ENCODE data around the gene COL15A1.

- TF ChIP-seq, protein P1, sequence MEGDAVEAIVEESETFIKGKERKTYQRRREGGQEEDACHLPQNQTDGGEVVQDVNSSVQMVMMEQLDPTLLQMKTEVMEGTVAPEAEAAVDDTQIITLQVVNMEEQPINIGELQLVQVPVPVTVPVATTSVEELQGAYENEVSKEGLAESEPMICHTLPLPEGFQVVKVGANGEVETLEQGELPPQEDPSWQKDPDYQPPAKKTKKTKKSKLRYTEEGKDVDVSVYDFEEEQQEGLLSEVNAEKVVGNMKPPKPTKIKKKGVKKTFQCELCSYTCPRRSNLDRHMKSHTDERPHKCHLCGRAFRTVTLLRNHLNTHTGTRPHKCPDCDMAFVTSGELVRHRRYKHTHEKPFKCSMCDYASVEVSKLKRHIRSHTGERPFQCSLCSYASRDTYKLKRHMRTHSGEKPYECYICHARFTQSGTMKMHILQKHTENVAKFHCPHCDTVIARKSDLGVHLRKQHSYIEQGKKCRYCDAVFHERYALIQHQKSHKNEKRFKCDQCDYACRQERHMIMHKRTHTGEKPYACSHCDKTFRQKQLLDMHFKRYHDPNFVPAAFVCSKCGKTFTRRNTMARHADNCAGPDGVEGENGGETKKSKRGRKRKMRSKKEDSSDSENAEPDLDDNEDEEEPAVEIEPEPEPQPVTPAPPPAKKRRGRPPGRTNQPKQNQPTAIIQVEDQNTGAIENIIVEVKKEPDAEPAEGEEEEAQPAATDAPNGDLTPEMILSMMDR (optimal IDR thresholded peaks at IDR 0.05 in 1 of 3, IDR thresholded peaks at IDR 0.05 in 1 of 3, conservative IDR thresholded peaks at IDR 0.05 in 1 of 3; ENCODE audit: extremely low read depth in 1 of 3, insufficient read depth in 2 of 3, low read length in 3 of 3): no peak
- TF ChIP-seq EZH2 (IDR thresholded peaks at IDR 0.05; ENCODE audit: low read length): no peak
Measured at GRCh38 chr9:99071313-99072039, 127.8 kb downstream of the COL15A1 start.
